ENCODE data around the gene ACVR1B.

ACVR1B gene

DNA sequence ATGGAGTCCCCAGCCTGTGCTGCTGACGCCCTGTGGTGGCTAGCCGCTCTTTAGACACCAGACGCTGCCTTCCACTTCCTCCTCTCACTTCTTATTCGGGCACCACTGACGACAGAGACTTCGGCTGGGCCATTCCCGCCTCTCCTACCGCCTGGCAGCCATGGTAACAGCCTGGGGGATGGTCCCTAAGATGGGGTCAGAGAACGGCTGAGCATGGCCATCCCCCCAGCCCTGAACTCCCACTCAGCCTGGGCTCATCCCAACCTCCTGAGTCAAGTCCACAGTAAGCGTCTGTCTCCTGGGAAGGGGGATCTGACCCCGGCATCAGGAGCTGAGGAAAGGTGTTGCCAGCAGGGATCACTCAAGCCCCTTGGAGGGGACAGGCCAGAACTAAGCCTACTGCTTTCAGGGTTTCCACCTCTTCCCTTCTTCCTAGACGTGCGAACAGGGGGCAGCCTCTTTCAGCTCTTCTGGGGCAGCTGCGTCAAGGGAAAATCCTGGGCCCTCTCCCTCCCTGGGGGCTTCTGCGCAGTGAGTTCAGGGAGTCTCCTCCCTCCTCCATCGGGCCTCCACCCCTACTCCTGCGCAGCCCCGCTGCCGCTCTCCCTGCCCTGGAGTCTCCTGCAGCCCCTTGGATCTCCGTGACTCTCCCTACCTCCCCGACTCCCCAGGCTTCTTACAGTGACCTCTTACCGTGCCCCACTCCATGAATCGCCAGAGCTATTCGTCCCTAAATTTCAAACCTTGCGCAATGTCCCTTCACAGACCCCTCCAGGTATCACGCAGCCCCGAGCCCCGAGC lies 54.6 kb downstream of the ACVR1B start:
- peak; percentile 69 for DNase-seq

DNA sequence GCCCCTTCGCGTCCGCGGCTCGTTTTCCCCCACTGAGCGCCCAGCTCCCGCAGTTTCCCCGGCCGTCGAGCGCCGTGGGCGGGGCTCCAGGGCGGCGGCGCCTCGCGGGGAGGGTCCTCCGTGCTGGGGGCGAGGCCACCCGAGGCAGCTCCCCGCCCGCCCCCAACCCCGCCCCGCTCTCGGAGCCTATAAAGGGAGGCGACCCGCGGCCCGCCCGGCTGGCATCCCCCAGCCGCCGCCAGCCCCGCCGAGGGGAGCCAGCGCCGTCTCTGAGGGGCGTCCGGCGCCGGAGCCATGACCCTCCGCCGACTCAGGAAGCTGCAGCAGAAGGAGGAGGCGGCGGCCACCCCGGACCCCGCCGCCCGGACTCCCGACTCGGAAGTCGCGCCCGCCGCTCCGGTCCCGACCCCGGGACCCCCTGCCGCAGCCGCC lies 55.2 kb downstream of the ACVR1B start, which contains the start of gene TAMALIN:
TSS of gene TAMALIN (plus strand) at position 221 of the 432 bp plus-strand sequence. CDS start at position 295, 74 bp downstream.
- DNase-seq, result peak; percentile 52

DNA sequence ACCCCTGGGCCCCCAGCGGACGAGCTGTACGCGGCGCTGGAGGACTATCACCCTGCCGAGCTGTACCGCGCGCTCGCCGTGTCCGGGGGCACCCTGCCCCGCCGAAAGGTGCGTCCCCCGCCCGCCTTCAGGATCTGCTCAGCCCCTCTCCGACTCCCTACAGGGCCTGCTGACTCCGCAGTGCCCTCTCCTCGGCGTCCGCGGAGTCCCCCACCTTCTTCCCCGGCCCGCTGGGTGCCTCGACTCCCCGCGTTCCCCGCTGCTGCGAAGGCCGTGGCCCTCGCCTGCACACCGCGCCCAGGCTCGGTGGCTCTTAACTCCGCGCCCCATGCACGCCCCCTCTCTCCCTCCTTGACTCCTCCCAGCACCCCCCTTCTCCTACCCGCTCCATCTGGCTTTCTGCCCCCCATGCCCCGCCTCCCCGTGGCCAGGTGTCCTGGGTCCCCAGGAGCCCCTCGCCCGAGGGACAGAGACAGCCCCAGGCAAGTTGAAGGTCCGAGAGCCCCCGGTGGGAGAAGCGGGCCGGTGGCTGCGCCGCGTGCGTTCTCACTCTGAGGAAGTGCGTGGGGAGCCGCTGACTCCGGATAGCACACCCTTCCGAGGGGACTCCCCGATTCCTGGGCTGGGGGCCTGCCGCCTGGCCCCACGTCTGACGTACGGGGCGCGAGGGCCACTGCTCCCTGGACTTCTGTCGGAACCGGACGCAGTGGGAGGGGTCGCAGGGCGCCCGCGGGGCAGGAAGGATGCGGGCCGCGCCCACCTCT lies 55.8 kb downstream of the ACVR1B start:
- no peak for DNase-seq

DNA sequence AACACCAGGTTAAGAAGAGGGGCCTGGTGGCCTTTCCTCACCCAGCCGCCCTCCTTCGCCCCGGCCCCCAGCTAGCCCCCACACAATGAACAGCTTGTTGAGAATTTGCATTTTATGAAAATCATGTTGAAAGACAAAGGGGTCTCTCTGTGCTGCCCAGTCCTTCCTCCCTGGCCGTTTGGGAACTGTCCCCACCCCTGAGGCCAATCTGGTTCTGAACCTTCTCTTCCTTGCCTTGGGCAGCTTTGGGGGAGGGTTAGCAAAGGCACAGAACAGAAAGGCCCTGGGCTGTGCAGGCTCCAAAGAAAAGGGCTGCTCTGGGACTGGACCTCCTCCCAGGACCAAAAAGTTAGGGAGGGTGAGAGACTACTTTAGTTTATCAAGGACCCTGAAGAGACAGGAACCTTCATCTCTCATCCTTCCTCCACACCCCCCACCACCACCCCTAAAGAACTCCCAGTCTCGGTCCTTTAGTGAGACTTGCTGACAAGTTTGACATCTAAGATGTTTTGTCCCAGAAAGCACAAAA lies 56.5 kb downstream of the ACVR1B start:
- no peak for DNase-seq

DNA sequence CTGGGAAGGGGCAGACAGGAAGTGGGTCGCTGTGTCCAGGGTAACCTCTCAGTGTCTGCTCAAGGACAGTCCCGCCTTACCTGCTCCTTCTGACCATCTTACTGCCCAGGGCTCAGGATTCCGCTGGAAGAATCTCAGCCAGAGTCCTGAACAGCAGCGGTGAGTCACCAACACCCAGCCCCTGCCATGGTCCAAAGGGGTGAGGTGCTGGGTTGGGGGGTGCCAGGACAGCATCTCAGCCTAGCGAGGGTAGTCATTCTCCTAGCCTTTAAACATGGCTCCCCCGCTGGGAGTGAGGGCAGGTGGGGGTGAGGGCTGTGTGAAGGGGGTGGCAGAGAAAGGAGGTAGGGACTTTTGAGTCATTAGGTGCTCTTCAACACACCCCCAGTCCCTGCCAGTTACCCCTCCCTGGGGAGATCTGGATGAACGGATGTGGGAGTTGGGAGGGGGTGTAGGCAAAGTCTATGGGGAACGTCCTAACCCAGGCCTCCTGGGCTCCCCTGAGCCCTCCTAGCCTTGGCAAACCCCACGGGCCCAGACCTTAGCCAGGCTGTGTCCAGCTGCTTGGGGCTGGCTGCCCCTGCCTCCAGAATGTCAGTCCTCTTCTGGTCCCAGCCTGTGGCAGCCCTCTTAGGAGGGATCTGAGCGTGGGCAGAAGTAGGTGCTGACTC lies 57.7 kb downstream of the ACVR1B start:
- DNase-seq, result no peak

DNA sequence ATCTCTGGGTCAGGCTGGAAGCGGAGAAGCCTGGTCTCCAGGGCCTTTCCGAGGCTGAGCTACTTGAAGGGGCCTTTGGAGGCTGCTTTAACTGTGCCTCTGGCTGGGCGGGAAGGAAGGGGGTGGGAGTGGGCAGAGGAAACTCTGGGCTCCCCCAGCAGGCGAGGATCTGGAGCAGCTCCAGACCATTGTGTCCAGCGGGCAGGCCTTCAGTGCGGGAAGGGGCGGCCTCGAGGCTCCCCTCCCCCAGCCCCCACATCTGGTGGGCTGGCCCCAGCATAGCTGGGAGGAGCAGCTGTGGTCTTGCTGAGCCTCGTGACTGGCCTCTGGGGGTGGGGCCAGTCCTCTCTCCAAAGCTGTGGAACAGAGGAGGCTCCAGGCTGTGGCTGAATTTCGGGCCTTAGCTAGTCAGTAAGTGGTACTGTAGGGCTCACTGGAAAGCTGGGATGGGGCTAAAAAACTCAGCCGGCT lies 58.7 kb downstream of the ACVR1B start:
- DNase-seq, result peak; percentile 83

DNA sequence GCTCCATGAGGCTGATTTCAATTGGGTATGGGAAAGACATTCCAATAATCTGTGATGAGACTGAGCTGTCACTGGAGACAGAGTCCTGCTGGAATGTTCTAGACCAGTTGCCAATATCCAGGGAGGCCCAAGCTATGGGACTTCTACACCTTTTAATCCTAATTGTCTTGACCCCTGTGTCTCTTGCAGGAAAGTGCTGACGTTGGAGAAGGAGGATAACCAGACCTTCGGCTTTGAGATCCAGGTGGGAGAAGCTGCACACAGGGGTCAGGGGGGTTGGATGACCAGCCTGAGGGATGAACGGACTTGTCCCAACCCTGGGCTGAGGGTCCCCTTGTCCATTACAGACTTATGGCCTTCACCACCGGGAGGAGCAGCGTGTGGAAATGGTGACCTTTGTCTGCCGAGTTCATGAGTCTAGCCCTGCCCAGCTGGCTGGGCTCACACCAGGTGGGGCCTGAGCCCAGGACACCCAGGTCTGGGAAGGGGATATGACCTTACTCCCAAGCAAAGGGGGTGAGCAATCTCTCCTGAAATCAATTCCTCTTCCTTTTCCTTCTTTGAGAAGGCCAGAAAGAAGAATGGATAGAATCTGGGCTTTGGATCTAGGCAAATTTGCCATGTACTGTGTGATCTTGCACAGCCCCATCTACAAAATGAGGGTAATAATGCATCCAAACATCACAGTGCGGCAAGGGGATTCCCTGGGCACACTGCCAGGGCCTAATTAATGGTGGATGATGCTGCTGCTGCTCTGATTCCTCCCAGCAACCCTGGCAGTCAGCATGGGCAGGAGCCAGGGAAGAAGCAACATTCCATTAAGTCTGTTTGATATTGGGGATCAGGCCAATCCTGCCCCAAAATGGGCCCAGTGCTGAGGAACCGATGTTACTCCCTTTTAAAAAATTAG lies 59.4 kb downstream of the ACVR1B start:
- no peak for DNase-seq

DNA sequence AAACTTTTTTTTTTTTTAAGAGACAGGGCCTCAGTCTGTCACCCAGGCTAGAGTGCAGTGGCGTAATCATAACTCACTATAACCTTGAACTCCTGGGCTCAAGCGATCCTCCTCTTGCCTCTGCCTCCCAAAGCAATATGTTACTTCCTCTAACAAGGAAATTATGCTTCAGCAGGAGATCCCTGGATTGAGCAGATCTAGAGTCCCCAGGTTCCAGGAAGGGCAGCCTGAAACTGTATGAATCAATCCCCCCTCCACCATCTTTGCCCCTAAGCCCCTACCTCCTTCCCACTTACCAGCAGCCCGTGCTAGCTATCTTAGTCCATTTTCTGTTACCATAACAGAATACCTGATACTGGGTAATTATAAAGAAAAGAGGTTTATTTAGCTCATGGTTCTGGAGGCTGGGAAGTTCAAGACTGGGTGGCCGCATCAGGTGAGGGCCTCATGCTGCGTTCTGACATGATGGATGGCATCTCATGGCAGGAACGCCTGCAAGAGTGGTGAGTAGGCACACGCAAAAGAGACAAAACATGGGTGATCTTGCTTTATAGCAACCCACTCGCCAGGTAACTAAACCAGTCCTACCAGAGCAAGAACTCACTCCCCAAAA lies 60.2 kb downstream of the ACVR1B start:
- no peak for DNase-seq

DNA sequence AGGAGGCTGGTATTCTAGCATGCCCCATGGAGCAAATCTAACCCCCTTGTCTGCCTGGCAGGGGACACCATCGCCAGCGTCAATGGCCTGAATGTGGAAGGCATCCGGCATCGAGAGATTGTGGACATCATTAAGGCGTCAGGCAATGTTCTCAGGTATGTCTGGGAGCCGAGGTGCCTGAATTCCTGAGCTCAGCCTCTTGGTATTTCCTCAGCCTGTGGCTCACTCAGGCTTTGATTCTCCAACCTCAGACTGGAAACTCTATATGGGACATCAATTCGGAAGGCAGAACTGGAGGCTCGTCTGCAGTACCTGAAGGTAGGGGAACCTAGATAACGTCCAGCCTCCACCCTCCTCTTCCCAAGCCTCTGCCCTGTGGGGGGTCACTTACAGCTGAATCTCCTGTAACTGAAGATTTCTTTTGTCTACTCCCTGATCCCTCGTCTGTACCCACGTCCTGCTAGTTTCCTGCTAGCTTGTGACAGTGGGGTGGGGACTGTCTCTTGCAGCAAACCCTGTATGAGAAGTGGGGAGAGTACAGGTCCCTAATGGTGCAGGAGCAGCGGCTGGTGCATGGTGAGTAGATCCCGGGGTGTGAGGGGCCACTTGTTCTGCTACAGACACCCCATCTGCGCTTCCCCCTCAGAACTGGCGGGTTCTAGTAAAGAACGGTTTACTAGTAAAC lies 62.3 kb downstream of the ACVR1B start:
- DNase-seq, result no peak

DNA sequence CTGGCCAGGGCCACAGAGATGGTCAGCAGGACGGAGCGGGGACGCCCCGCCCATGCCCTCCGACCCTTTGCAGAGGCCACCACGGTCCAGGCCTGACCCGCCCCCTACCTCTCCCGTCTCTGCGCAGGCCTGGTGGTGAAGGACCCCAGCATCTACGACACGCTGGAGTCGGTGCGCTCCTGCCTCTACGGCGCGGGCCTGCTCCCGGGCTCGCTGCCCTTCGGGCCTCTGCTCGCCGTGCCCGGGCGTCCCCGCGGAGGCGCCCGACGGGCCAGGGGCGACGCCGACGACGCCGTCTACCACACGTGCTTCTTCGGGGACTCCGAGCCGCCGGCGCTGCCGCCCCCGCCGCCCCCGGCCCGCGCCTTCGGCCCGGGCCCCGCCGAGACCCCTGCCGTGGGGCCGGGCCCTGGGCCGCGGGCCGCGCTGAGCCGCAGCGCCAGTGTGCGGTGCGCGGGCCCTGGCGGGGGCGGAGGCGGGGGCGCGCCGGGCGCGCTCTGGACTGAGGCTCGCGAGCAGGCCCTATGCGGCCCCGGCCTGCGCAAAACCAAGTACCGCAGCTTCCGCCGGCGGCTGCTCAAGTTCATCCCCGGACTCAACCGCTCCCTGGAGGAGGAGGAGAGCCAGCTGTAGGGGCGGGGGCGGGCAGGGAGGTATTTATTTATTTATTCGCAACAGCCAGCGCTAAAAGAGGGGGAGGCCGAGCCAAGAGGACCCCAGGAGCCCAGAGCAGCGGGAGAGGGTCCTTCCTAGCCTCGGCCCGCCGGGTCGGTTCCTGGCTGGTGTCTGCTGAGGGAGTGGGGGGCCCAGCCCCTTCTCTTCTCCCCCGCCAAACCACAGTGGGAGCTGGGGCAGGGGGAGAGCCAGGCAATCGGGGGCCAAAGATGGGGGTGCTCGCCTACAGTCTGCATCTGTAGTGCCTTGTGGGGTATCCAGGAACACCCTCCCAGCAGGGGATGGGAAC lies 63.4 kb downstream of the ACVR1B start:
- DNase-seq, result peak; percentile 23

DNA sequence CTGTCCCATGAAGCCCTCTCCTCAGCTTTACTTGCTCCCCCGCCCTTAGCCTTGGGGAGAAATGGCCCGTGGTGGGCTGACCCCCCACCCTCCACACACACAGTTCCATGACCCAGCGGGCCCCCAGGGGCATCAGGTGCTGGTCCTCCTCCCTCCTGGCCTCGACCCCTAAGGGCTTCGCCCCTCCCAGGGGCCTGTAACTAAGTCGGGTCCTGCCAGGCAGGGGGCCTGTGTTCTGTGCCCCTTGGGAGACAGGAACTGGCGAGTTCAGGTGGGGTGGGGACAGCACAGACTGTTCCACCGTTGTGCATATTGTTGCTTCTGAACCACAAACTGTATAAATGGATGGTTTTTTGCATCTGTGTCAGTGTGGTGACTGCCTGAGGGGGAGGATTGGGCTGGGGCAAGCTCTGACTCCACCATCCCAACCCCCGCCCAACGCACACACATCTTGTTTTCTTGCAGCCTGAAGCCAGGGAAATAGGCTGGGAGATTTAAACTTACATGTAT lies 64.1 kb downstream of the ACVR1B start:
- peak; percentile 11 for DNase-seq

DNA sequence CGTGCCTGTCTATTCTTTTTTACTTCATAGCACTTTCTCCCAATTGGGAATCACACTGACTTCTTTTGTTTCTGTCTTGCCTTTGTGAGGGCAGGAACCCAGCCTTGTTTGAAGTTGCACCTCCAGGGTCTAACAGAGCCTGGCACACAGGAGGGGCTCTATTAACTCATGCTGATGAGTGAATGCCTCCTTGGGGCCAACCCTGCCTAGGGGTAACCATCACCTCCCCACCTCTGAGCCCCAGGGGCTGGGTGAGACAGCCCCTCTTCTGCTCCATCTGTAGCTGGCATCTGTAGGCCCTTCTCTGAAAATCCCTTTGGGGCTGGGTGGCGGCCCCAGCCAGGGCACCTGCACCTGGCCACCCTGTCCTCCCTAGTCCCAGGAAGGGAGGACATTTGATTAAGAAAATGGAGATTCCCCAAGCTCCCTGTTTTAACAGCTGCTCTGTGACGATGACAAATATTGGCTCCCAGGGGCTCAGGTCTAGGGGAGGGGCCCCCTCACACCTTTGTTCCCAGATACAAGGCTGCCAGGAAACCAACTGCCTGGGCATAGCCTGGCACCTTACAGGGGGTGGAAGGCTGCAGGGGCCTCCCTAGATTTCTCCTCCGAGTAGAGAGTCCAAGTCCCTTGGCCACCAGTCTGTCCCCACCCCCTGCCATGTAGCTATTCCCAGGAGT lies 67.1 kb downstream of the ACVR1B start:
- no peak for DNase-seq

DNA sequence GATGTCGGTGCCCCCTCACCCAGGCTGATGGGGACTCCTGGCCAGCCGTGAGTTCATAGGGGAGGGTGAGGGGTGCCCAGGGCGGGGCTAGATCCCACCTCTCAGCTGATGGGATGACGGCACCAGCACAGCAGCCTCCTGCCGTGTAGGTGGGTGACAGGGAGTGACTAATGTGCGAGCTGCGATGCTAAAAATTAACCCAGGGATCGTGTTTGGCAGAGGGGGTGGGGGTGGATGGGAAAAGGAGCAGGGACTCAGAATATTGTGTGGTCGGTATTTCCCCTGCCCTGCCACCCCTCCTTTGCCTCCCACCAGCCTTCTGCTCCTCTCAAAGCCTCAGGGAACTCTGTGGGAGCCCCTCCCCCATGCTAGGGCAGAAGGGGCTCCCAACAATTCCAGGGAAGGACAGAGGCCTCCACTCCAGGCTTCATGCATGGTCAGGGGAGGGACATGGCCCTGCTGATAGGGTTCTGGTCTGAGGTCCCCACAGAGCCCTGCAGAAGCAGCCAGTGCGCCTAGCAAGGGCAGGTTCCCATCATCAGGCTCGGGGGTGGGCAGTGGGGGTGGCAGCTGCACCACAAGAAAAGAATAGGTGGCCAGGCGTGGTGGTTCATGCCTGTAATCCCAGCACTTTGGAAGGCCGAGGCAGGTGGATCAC lies 67.7 kb downstream of the ACVR1B start:
- DNase-seq, result no peak

DNA sequence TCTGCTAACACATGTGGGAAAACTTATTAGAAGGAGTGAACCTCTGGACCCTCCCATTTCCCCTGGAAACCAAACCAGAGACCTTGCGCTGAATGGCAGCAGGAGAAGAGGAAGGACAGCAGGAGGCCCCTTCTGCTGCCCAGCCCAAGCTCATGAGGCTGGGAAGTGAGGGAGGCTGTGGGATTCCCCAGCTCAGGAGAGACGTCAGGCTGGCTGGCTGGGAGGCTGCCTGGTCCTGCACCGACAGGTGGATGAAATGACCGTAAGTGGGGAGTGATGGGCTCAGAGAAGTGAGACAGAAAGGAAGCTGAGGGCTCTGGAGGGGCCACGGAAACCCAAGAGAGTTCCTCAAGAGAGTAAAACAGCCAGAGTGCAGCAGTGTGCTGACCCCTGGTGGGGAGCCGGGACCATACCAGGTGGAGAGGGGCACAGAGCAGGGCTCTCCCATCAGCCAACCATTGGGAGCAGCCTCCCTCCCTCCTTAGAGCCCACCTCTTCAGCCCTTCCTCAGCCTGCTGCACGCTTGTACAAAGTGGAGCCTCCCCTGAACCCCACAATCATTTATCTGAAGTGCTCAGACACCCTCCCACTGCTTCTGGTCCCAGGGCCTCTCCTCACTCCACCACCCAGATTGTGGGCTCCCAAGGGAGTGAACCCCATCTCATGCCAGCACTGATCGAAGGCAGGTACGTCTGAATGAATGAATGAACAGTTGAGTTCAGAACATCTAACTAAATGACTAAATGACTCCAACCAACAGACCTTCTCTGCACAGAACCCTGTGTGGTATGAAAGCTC lies 69.2 kb downstream of the ACVR1B start:
- peak; percentile 76 for DNase-seq

DNA sequence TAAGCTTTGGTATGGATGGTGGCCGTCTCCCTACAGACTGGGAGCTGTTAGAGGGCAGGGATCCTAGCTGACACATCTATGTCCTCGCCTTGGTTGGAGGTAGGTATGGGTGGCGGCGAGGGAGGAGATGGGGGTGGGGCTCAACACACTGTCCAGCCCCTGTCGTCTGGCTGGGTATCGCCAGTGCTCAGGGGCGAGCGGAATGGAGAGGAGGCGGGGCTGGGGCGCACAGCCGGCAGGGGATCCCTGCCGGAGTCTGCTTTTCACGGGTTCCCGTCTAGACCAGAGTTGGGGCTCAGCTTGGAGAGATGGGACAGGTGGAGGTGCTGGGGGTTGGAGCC lies 71.3 kb downstream of the ACVR1B start:
- no peak for DNase-seq

DNA sequence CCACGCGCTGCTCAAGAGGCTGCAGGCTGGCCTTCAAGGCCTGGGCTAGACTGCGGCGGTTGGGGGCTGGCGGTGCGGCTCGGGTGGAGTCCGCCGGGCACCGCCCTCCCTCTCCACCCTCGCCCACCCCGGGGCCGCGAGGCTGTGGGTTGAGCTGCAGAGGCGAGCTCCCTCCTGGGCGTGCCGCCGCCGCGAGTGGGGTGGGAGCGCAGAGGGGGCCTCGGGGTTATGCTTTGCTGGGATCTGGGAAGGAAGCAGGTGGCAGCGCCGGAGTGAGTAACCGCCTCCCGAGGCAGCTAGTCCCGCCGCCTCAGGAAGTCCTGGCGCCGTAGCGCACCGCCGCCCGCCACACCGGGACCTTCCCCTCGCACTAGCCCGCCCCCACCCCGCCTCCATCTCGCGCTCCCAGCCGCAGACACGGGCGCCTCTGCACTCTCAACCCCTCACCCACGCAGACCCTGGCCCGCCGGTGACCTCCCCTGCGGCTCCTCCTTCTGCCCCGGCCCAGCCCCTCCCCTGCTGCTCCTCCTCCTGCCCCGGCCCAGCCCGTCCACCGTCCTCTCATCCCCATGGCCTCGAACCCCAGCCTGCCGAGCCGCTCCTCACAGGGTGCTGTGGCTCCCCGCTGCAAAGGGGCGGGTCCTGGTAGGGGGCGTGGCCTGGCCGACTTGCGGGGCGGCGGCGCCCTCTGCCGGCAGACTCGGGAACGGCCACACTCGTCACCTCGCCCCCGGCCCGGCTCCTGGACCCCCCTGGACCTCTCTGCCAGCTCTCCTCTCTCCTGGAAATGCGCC lies 71.9 kb downstream of the ACVR1B start:
- DNase-seq, result peak; percentile 95
